CD4-positive, alpha-beta T cell (primary cell): ENCODE data around the gene PDE4B. TPM values are rescaled to one million over a fixed set of nuclear protein-coding genes. Genes with fewer than 3 reads are reported as not detected.
A peak's percentile ranks its signal among the peaks of the same experiment; 100 is the strongest.

Experiments used
- ATAC-seq: fragments of 200-7000 bp; cut with Tn5 transposase; one replicate; pipeline ENCODE4 v1.10.0; 2022; ENCODE audit warnings: mild to moderate bottlenecking; ENCODE audit not compliant: poor library complexity
- CTCF ChIA-PET: fragments of 350-600 bp; sonication (Branson Sonifier 250); formaldehyde crosslinking; loops from one replicate; lab custom pipeline; 2021; ENCODE audit warnings: antibody characterized with exemption, inconsistent platforms; lab: Charles Lee
- POLR2A ChIA-PET: fragments of 350-600 bp; sonication (Branson Sonifier 250); formaldehyde crosslinking; loops from one replicate; lab custom pipeline; 2021; ENCODE audit warnings: antibody characterized with exemption, inconsistent platforms; lab: Charles Lee
- DNase-seq, 14 experiments: peaks; one replicate each; pipeline ENCODE4 v3.0.0-alpha.2; 2013 to 2020; ENCODE audit warnings: mixed read lengths in 2 of 14
- H3K27ac ChIP-seq, 2 donors: one replicate each; pipeline versions ENCODE4 v1.5.1 to v1.7.0; 2013; ENCODE audit warnings: low read length in 2 of 2, low read depth in 1 of 2, mild to moderate bottlenecking in 1 of 2
- H3K27me3 ChIP-seq, 2 experiments: 1 replicate in 1 of 2; 2 replicates in 1 of 2; pipeline versions ENCODE4 v1.6.1 to v1.7.0; 2013; ENCODE audit warnings: low read length in 2 of 2, control low read depth in 1 of 2, mild to moderate bottlenecking in 1 of 2, moderate library complexity in 1 of 2; ENCODE audit not compliant: insufficient read depth in 2 of 2, control insufficient read depth in 1 of 2
- H3K36me3 ChIP-seq: one replicate; pipeline ENCODE4 v1.6.1; 2013; ENCODE audit warnings: low read length, control low read depth; ENCODE audit not compliant: insufficient read depth
- H3K4me1 ChIP-seq: one replicate; pipeline ENCODE4 v1.6.1; 2013; ENCODE audit warnings: low read length, control low read depth; ENCODE audit not compliant: insufficient read depth
- H3K4me3 ChIP-seq: one replicate; pipeline ENCODE4 v1.5.1; 2013; ENCODE audit warnings: mild to moderate bottlenecking, low read length, moderate library complexity
- H3K9me3 ChIP-seq, 2 experiments: 1 replicate in 1 of 2; 2 replicates in 1 of 2; pipeline versions ENCODE4 v1.6.1 to v1.7.0; 2013; ENCODE audit warnings: low read length in 2 of 2, mild to moderate bottlenecking in 2 of 2, control low read depth in 1 of 2, moderate library complexity in 1 of 2; ENCODE audit not compliant: control insufficient read depth in 1 of 2, insufficient read depth in 1 of 2
- H3K27ac Mint-ChIP-seq: one replicate; pipeline ENCODE4 v1.8.0; 2020; ENCODE audit warnings: mixed read lengths
- H3K27me3 Mint-ChIP-seq: one replicate; pipeline ENCODE4 v1.8.0; 2021; ENCODE audit warnings: mixed read lengths
- H3K36me3 Mint-ChIP-seq: one replicate; pipeline ENCODE4 v1.8.0; 2021; ENCODE audit warnings: low read depth, mixed read lengths
- H3K4me1 Mint-ChIP-seq: one replicate; pipeline ENCODE4 v1.8.0; 2021; ENCODE audit warnings: low read depth, mixed read lengths
- H3K4me3 Mint-ChIP-seq: one replicate; pipeline ENCODE4 v1.8.0; 2020; ENCODE audit warnings: mild to moderate bottlenecking, mixed read lengths
- H3K9me3 Mint-ChIP-seq: one replicate; pipeline ENCODE4 v1.8.0; 2020; ENCODE audit warnings: mixed read lengths
- intact Hi-C, 2 experiments: fragments of 100-400 bp; cut with DNase I in 1 of 2; cut with micrococcal nuclease in 1 of 2; formaldehyde crosslinking; loops; one replicate each; pipeline versions ENCODE4 v1.15.1 to v1.9.0; 2023 to 2025; cut with DNase I, micrococcal nuclease
- total RNA-seq, 174 experiments: library from RNA in 2 of 174; stranded (reverse) in 2 of 174; gene quantifications; one replicate each; pipeline ENCODE4 v1.2.3 and lab custom pipeline; 2021 to 2026
- TF ChIP-seq, protein P1 (sequence below): fragments of 200-600 bp; IDR thresholded peaks from one replicate; pipeline ENCODE4 v1.8.0; 2022; ENCODE audit warnings: antibody characterized with exemption, mild to moderate bottlenecking

Gene PDE4B
- total RNA-seq, 2 experiments from 2014 or later: 155 to 159 TPM

DNA sequence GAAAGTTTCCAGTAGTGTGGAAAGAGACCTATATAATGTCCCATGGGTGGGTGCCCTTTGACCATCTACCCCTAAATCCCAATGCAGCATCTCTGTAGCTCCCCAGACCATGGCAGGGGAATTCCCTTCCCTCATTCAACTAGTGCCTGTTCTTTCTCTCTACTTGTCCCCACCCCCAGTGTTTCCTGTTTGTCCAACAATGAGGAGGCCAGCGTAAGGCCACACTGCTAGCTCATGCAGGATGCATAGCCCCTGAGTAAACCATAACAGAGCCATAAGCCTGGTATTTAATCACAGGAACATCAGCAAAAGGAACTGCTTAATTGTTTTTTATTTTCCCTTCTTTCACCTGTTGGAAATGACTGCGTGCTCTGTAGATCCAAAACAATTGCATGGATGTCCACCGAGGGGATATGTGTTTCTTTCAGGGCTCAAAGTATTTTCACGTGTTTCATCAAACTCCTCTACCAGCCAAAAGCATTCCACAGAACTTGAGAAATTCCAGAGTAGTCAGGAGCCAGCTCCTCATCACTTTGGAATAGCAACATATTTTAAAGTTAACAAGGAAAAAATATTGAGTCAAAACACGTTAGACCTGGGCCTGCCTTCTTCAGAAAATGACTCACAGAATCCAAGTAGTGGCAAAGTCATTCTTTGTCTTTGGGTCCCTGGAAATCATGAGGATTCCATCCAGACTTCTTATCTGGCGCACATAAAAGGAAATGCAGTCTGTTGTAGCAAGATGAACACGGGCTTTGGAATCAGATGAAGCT lies 578.7 kb downstream of the PDE4B start:
- Histone ChIP-seq H3K4me3 (no peak overlapping the region), H3K4me1 (peaks cover 60% of the 10 kb centered on the region), H3K36me3 (peaks cover 65% of the 10 kb centered on the region), H3K9me3 (no peaks in the 10 kb centered on the region), H3K27ac (peak overlapping the region in 1 of 2 donors; percentile 22), H3K27me3 (no peaks in the 10 kb centered on the region)
- H3K36me3 Mint-ChIP-seq: peaks cover 73% of the 10 kb centered on the region
- ChIA-PET POLR2A (interaction anchor here (1.5 to 1.6 kb wide), 3 partner anchors 25 to 35 kb away, joined by 4 to 5 read pairs (median 4); no protein-coding TSS in a partner anchor), CTCF (interaction anchor here (1.3 to 1.5 kb wide), 3 partner anchors 19 to 75 kb away, joined by 3 to 4 read pairs (median 3); no protein-coding TSS in a partner anchor)
- H3K27me3 Mint-ChIP-seq: no peaks in the 10 kb centered on the region
- TF ChIP-seq, protein P1, sequence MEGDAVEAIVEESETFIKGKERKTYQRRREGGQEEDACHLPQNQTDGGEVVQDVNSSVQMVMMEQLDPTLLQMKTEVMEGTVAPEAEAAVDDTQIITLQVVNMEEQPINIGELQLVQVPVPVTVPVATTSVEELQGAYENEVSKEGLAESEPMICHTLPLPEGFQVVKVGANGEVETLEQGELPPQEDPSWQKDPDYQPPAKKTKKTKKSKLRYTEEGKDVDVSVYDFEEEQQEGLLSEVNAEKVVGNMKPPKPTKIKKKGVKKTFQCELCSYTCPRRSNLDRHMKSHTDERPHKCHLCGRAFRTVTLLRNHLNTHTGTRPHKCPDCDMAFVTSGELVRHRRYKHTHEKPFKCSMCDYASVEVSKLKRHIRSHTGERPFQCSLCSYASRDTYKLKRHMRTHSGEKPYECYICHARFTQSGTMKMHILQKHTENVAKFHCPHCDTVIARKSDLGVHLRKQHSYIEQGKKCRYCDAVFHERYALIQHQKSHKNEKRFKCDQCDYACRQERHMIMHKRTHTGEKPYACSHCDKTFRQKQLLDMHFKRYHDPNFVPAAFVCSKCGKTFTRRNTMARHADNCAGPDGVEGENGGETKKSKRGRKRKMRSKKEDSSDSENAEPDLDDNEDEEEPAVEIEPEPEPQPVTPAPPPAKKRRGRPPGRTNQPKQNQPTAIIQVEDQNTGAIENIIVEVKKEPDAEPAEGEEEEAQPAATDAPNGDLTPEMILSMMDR: no peak
- peak overlapping the region; percentile 22 for H3K4me3 Mint-ChIP-seq
- intact Hi-C loops: loop anchor here (2.0 to 5.0 kb wide), 4 partner anchors 15 to 76 kb away; no protein-coding TSS in a partner anchor
- H3K9me3 Mint-ChIP-seq: no peaks in the 10 kb centered on the region
- ATAC-seq (no peak), DNase-seq (peak in 2 of 14 experiments; percentile 49 to 55)
- H3K27ac Mint-ChIP-seq: peak overlapping the region; percentile 93
- H3K4me1 Mint-ChIP-seq: peaks cover 89% of the 10 kb centered on the region

DNA sequence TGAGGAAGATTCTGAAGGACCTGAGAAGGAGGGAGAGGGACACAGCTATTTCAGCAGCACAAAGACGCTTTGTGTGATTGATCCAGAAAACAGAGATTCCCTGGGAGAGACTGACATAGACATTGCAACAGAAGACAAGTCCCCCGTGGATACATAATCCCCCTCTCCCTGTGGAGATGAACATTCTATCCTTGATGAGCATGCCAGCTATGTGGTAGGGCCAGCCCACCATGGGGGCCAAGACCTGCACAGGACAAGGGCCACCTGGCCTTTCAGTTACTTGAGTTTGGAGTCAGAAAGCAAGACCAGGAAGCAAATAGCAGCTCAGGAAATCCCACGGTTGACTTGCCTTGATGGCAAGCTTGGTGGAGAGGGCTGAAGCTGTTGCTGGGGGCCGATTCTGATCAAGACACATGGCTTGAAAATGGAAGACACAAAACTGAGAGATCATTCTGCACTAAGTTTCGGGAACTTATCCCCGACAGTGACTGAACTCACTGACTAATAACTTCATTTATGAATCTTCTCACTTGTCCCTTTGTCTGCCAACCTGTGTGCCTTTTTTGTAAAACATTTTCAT lies 579.9 kb downstream of the PDE4B start:
- Histone ChIP-seq H3K4me3 (no peak overlapping the region), H3K36me3 (peaks cover 54% of the 10 kb centered on the region), H3K27ac (peak overlapping the region in 1 of 2 donors; percentile 47), H3K4me1 (peaks cover 60% of the 10 kb centered on the region), H3K9me3 (no peaks in the 10 kb centered on the region), H3K27me3 (no peaks in the 10 kb centered on the region)
- Mint-ChIP-seq H3K27ac (peak overlapping the region; percentile 93), H3K4me3 (peak overlapping the region; percentile 52), H3K36me3 (peaks cover 61% of the 10 kb centered on the region), H3K4me1 (peaks cover 78% of the 10 kb centered on the region), H3K27me3 (no peaks in the 10 kb centered on the region), H3K9me3 (no peaks in the 10 kb centered on the region)
- intact Hi-C loops: loop anchor here (5.0 kb wide), 3 partner anchors 40 to 75 kb away; no protein-coding TSS in a partner anchor
- DNase-seq (peak in 1 of 14 experiments; percentile 38), ATAC-seq (no peak)
- ChIA-PET POLR2A (interaction anchor here (0.7 to 1.3 kb wide), 2 partner anchors 8 to 15 kb away, joined by 3 to 4 read pairs; no protein-coding TSS in a partner anchor), CTCF (interaction anchor here (3.0 kb wide), 1 partner anchor 74 kb away, joined by 12 read pairs; no protein-coding TSS in a partner anchor)
- TF ChIP-seq, protein P1: no peak

DNA sequence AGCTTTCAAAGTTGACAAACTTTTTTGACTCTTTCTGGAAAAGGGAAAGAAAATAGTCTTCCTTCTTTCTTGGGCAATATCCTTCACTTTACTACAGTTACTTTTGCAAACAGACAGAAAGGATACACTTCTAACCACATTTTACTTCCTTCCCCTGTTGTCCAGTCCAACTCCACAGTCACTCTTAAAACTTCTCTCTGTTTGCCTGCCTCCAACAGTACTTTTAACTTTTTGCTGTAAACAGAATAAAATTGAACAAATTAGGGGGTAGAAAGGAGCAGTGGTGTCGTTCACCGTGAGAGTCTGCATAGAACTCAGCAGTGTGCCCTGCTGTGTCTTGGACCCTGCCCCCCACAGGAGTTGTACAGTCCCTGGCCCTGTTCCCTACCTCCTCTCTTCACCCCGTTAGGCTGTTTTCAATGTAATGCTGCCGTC lies 580.5 kb downstream of the PDE4B start:
- ChIA-PET POLR2A (interaction anchor here (1.3 kb wide), 1 partner anchor 8 kb away, joined by 4 read pairs; no protein-coding TSS in a partner anchor), CTCF (interaction anchor here (3.0 kb wide), 1 partner anchor 73 kb away, joined by 12 read pairs; no protein-coding TSS in a partner anchor)
- TF ChIP-seq, protein P1: no peak
- H3K27me3 ChIP-seq: no peaks in the 10 kb centered on the region
- H3K27ac ChIP-seq: peak overlapping the region in 1 of 2 donors; percentile 57
- Mint-ChIP-seq H3K27ac (peak overlapping the region; percentile 93), H3K9me3 (no peaks in the 10 kb centered on the region), H3K4me1 (peaks cover 75% of the 10 kb centered on the region), H3K36me3 (peaks cover 55% of the 10 kb centered on the region), H3K4me3 (peak overlapping the region; percentile 52), H3K27me3 (no peaks in the 10 kb centered on the region)
- peaks cover 60% of the 10 kb centered on the region for H3K4me1 ChIP-seq
- H3K9me3 ChIP-seq: no peaks in the 10 kb centered on the region
- peaks cover 48% of the 10 kb centered on the region for H3K36me3 ChIP-seq
- intact Hi-C loops: loop anchor here (5.0 kb wide), 3 partner anchors 41 to 74 kb away; no protein-coding TSS in a partner anchor
- DNase-seq (peak in 1 of 14 experiments; percentile 45), ATAC-seq (peak; percentile 12)
- no peak overlapping the region for H3K4me3 ChIP-seq
